Suprapubic skin (tissue), 4 donors: ENCODE results near the gene RAB5IF. TPM values are rescaled to one million over a fixed set of nuclear protein-coding genes. Genes with fewer than 3 reads are reported as not detected.
"Not testable (repeated sequence)": the region's sequence is repeated elsewhere in the genome, so short reads cannot be mapped to it uniquely, and the experiment has no call there.

ENCODE experiments used
- DNase-seq, 2 donors: peaks; one replicate each; pipeline ENCODE4 v3.0.0-alpha.2; 2019; ENCODE audit warnings: low spot score in 2 of 2
- H3K27ac ChIP-seq: fragments of 200-600 bp; sonication (generic); one replicate; pipeline ENCODE4 v1.5.1; 2019
- H3K27me3 ChIP-seq: fragments of 200-600 bp; sonication (generic); one replicate; pipeline ENCODE4 v1.5.1; 2019
- H3K36me3 ChIP-seq: fragments of 200-600 bp; sonication (generic); one replicate; pipeline ENCODE4 v1.5.1; 2019
- H3K4me1 ChIP-seq: fragments of 200-600 bp; sonication (generic); one replicate; pipeline ENCODE4 v1.5.1; 2019
- H3K4me3 ChIP-seq: fragments of 200-600 bp; sonication (generic); one replicate; pipeline ENCODE4 v1.5.1; 2019; ENCODE audit warnings: mild to moderate bottlenecking
- H3K9me3 ChIP-seq: fragments of 200-600 bp; sonication (generic); one replicate; pipeline ENCODE4 v1.5.1; 2019
- CTCF ChIP-seq, 2 donors: fragments of 200-600 bp in 1 of 2; fragments of 450-650 bp in 1 of 2; sonication (generic) in 1 of 2; IDR thresholded peaks; one replicate each; pipeline ENCODE4 v1.5.1; 2016 to 2019; ENCODE audit warnings: antibody characterized with exemption in 2 of 2, mild to moderate bottlenecking in 1 of 2, moderate library complexity in 1 of 2
- EP300 ChIP-seq: sonication (generic); formaldehyde crosslinking; IDR thresholded peaks from one replicate; pipeline ENCODE4 v1.6.1; 2017; ENCODE audit warnings: antibody characterized with exemption
- POLR2A ChIP-seq, 2 donors: fragments of 450-650 bp; IDR thresholded peaks; one replicate each; pipeline ENCODE4 v1.6.1; 2017; ENCODE audit warnings: antibody characterized with exemption in 2 of 2, mild to moderate bottlenecking in 2 of 2, moderate library complexity in 2 of 2
- POLR2AphosphoS5 ChIP-seq, 3 donors: sonication (generic); formaldehyde crosslinking; IDR thresholded peaks; one replicate each; pipeline ENCODE4 v1.6.1; 2017; ENCODE audit warnings: antibody characterized with exemption in 3 of 3
- WGBS: methylation state at CpG from one replicate; pipeline ENCODE4 v1.1.5; 2018; 5-methylcytosine and 5-hydroxymethylcytosine counted together
- total RNA-seq, 4 donors: library from RNA; depleted of rRNA; stranded (reverse); fragments of >200 nt; gene quantifications; one replicate each; pipeline ENCODE4 v1.1.0, GENCODE V29; 2016

Gene RAB5IF
- total RNA-seq, 4 donors from 2014 or later = 42.2 to 127 (median 89.4) TPM

- TF ChIP-seq CTCF (IDR thresholded peaks at IDR 0.05) = no peak
- TF ChIP-seq POLR2A (IDR thresholded peaks at IDR 0.05) = no peak
- no peak for TF ChIP-seq POLR2AphosphoS5 (IDR thresholded peaks at IDR 0.05)
- no peak for TF ChIP-seq EP300
- Histone ChIP-seq H3K36me3 (no peaks in the 10 kb centered on the region), H3K27me3 (no peaks in the 10 kb centered on the region), H3K27ac (no peak overlapping the region), H3K4me3 (no peak overlapping the region), H3K9me3 (no peaks in the 10 kb centered on the region), H3K4me1 (no peaks in the 10 kb centered on the region)
- 92% methylated on average over 9 of the region's 9 CpGs for WGBS
- DNase-seq = no peak
These were observed 27.8 kb downstream of the RAB5IF start for GRCh38 chr20:36633285-36633772.

GRCh38 chr20:36634342-36634741 is 28.8 kb downstream of the RAB5IF start:
- H3K36me3 ChIP-seq = no peaks in the 10 kb centered on the region
- no peaks in the 10 kb centered on the region for H3K9me3 ChIP-seq
- no peak for TF ChIP-seq EP300
- TF ChIP-seq POLR2AphosphoS5 (IDR thresholded peaks at IDR 0.05) = no peak
- no peak for TF ChIP-seq POLR2A (IDR thresholded peaks at IDR 0.05)
- TF ChIP-seq CTCF (IDR thresholded peaks at IDR 0.05) = no peak
- DNase-seq = no peak
- H3K27me3 ChIP-seq = no peaks in the 10 kb centered on the region
- H3K4me1 ChIP-seq = no peaks in the 10 kb centered on the region
- H3K4me3 ChIP-seq = no peak overlapping the region
- no peak overlapping the region for H3K27ac ChIP-seq
- WGBS = 97% methylated on average over 11 of the region's 11 CpGs

GRCh38 chr20:36638876-36639400 is 33.4 kb downstream of the RAB5IF start:
- not testable (repeated sequence) for H3K4me1 ChIP-seq, H3K27ac ChIP-seq, H3K36me3 ChIP-seq, H3K9me3 ChIP-seq, H3K27me3 ChIP-seq, H3K4me3 ChIP-seq, DNase-seq
- 96% methylated on average over 12 of the region's 12 CpGs for WGBS

- H3K4me3 ChIP-seq = no peak overlapping the region
- no peak for TF ChIP-seq EP300
- no peak for TF ChIP-seq CTCF (IDR thresholded peaks at IDR 0.05)
- TF ChIP-seq POLR2A (IDR thresholded peaks at IDR 0.05) = no peak
- no peak for TF ChIP-seq POLR2AphosphoS5 (IDR thresholded peaks at IDR 0.05)
- no peaks in the 10 kb centered on the region for H3K4me1 ChIP-seq
- no peak for DNase-seq
- no peaks in the 10 kb centered on the region for H3K36me3 ChIP-seq
- H3K27me3 ChIP-seq = no peaks in the 10 kb centered on the region
- WGBS = 88% methylated on average over 3 of the region's 3 CpGs
- H3K9me3 ChIP-seq = no peaks in the 10 kb centered on the region
- H3K27ac ChIP-seq = no peak overlapping the region
These were observed 35.9 kb downstream of the RAB5IF start for GRCh38 chr20:36641506-36641843.

- Histone ChIP-seq H3K4me3 (no peak overlapping the region), H3K36me3 (no peaks in the 10 kb centered on the region), H3K4me1 (no peaks in the 10 kb centered on the region), H3K27ac (no peak overlapping the region), H3K27me3 (no peaks in the 10 kb centered on the region), H3K9me3 (no peaks in the 10 kb centered on the region)
- WGBS = 80% methylated on average over 6 of the region's 6 CpGs
- no peak for TF ChIP-seq EP300
- TF ChIP-seq POLR2A (IDR thresholded peaks at IDR 0.05) = no peak
- TF ChIP-seq POLR2AphosphoS5 (IDR thresholded peaks at IDR 0.05) = no peak
- TF ChIP-seq CTCF (IDR thresholded peaks at IDR 0.05) = no peak
- DNase-seq = no peak
These were observed 36.6 kb downstream of the RAB5IF start for GRCh38 chr20:36642136-36642535.

- no peak for DNase-seq
- Histone ChIP-seq H3K36me3 (no peaks in the 10 kb centered on the region), H3K27ac (no peak overlapping the region), H3K4me1 (no peaks in the 10 kb centered on the region), H3K4me3 (no peak overlapping the region), H3K27me3 (no peaks in the 10 kb centered on the region), H3K9me3 (no peaks in the 10 kb centered on the region)
- TF ChIP-seq CTCF (IDR thresholded peaks at IDR 0.05) (no peak), POLR2AphosphoS5 (IDR thresholded peaks at IDR 0.05) (no peak), POLR2A (IDR thresholded peaks at IDR 0.05) (no peak)
- 17% methylated on average over 1 of the region's 5 CpGs for WGBS
These were observed 38.6 kb downstream of the RAB5IF start for GRCh38 chr20:36644032-36644705.
